NAMALWA (cell line): ENCODE data around the gene CHMP1A.
A peak's percentile ranks its signal among the peaks of the same experiment; 100 is the strongest.
"Not testable (repeated sequence)": the region's sequence is repeated elsewhere in the genome, so short reads cannot be mapped to it uniquely, and the experiment has no call there.

Source experiments
- DNase-seq: peaks from one replicate; pipeline ENCODE4 v3.0.0-alpha.2; 2015; ENCODE audit warnings: low spot score

Gene CHMP1A

GRCh38 chr16:89691986-89692569 is 34.6 kb upstream of the CHMP1A start:
- no peak for DNase-seq

GRCh38 chr16:89691231-89691985 is 33.9 kb upstream of the CHMP1A start:
- no peak for DNase-seq

- no peak for DNase-seq
Observed at GRCh38 chr16:89690392-89690901, 32.9 kb upstream of the CHMP1A start.

- DNase-seq: not testable (repeated sequence)
Observed at GRCh38 chr16:89689621-89690020, 32.1 kb upstream of the CHMP1A start.

GRCh38 chr16:89689142-89689541 is 31.6 kb upstream of the CHMP1A start:
- no peak for DNase-seq

- no peak for DNase-seq
Observed at GRCh38 chr16:89688395-89688794, 30.9 kb upstream of the CHMP1A start.

- DNase-seq: peak; percentile 76
Observed at GRCh38 chr16:89687092-89687940, 29.8 kb upstream of the CHMP1A start.

GRCh38 chr16:89686520-89687091 is 29.1 kb upstream of the CHMP1A start, which contains the start of gene CDK10:
CDK10 (plus strand) TSS chr16:89686689; CDS start chr16:89686711, 22 bp downstream.
- peak; percentile 93 for DNase-seq

- DNase-seq: no peak
Observed at GRCh38 chr16:89685916-89686315, 28.4 kb upstream of the CHMP1A start.

GRCh38 chr16:89678258-89678657 is 20.8 kb upstream of the CHMP1A start:
- no peak for DNase-seq

GRCh38 chr16:89672177-89672941 is 14.9 kb upstream of the CHMP1A start:
- DNase-seq: no peak

- DNase-seq: not testable (repeated sequence)
Observed at GRCh38 chr16:89671565-89671964, 14.1 kb upstream of the CHMP1A start.

- no peak for DNase-seq
Observed at GRCh38 chr16:89670496-89671431, 13.3 kb upstream of the CHMP1A start.

GRCh38 chr16:89669755-89670154 is 12.2 kb upstream of the CHMP1A start:
- no peak for DNase-seq

GRCh38 chr16:89668790-89669158 is 11.3 kb upstream of the CHMP1A start:
- no peak for DNase-seq

GRCh38 chr16:89667633-89668032 is 10.1 kb upstream of the CHMP1A start:
- no peak for DNase-seq

GRCh38 chr16:89667000-89667399 is 9.5 kb upstream of the CHMP1A start:
- DNase-seq: peak; percentile 57

- DNase-seq: not testable (repeated sequence)
Observed at GRCh38 chr16:89664238-89664637, 6.7 kb upstream of the CHMP1A start.

GRCh38 chr16:89661215-89661614 is 3.7 kb upstream of the CHMP1A start:
- DNase-seq: no peak

GRCh38 chr16:89660146-89660545 is 2.6 kb upstream of the CHMP1A start:
- no peak for DNase-seq
